ENCODE results near the gene TMEM151B.

The TMEM151B gene

DNA sequence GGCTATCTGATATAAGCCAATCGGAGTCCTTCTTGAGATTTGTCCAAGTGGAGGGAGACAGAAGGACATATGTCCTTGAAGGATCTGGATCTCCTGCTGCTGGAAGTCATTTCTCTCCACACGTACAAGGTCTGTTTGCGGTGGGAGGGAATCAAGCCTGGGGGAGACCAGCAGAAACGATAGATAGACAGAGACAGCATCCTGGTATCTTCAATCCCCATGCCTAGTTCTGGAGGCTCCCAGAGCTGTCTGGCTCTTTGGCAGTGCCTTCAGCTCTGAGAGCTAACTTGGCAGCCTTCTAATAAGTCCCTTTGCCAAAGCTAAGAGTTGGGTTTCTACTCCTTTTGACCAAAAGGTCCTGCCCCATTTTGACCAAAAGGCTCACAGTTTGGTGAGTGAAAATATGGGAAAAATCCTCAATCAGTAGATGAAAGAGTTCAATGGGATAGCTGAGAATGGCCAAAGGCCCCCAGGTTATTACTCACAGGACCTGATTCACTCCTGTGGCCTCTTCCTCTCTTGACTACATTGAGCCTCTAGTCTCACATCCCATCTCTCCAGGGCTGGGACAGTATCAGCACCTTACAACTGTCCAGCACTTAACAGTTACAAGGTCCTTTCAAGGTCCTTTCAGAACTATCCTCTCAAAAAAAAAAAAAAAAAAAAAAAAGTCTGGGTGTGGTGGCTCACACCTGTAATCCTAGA lies 22.6 kb downstream of the TMEM151B start:
- H3K4me1 ChIP-seq (ENCODE audit: insufficient read depth, insufficient read length): no peaks in the 10 kb centered on the region
- H3K4me3 ChIP-seq (ENCODE audit: insufficient read length, low read depth): no peak overlapping the region
- no peaks in the 10 kb centered on the region for H3K9me3 ChIP-seq (ENCODE audit: insufficient read depth, low read length)
- no peak for DNase-seq (ENCODE audit: low read depth, low spot score)
- no peaks in the 10 kb centered on the region for H3K36me3 ChIP-seq (ENCODE audit: insufficient read depth, insufficient read length, low read length)
- H3K9ac ChIP-seq (ENCODE audit: insufficient read length, low read depth): no peak overlapping the region
- no peak for TF ChIP-seq ZNF274 (IDR thresholded peaks at IDR 0.05; ENCODE audit: low read depth, low read length)
- no peak for TF ChIP-seq YY1 (IDR thresholded peaks at IDR 0.05; ENCODE audit: insufficient read depth, insufficient read length)
- TF ChIP-seq SUZ12 (IDR thresholded peaks at IDR 0.05; ENCODE audit: extremely low read depth, insufficient read depth, insufficient read length): no peak
- H3K27me3 ChIP-seq (ENCODE audit: insufficient read depth, insufficient read length): peaks cover 9% of the 10 kb centered on the region

GRCh38 chr6:44294832-44295791 lies 24.9 kb downstream of the TMEM151B start:
- H3K27me3 ChIP-seq (ENCODE audit: insufficient read depth, insufficient read length): peaks cover 9% of the 10 kb centered on the region
- DNase-seq (ENCODE audit: low read depth, low spot score): no peak
- TF ChIP-seq ZNF274 (IDR thresholded peaks at IDR 0.05; ENCODE audit: low read depth, low read length) (no peak), YY1 (IDR thresholded peaks at IDR 0.05; ENCODE audit: insufficient read depth, insufficient read length) (no peak), SUZ12 (IDR thresholded peaks at IDR 0.05; ENCODE audit: extremely low read depth, insufficient read depth, insufficient read length) (no peak)
- H3K36me3 ChIP-seq (ENCODE audit: insufficient read depth, insufficient read length, low read length): peaks cover 7% of the 10 kb centered on the region
- H3K4me3 ChIP-seq (ENCODE audit: insufficient read length, low read depth): no peak overlapping the region
- H3K9me3 ChIP-seq (ENCODE audit: insufficient read depth, low read length): no peaks in the 10 kb centered on the region
- no peak overlapping the region for H3K9ac ChIP-seq (ENCODE audit: insufficient read length, low read depth)
- no peaks in the 10 kb centered on the region for H3K4me1 ChIP-seq (ENCODE audit: insufficient read depth, insufficient read length)

GRCh38 chr6:44297063-44298038 lies 27.1 kb downstream of the TMEM151B start:
- no peak for DNase-seq (ENCODE audit: low read depth, low spot score)
- Histone ChIP-seq H3K9me3 (ENCODE audit: insufficient read depth, low read length) (no peaks in the 10 kb centered on the region), H3K4me1 (ENCODE audit: insufficient read depth, insufficient read length) (no peaks in the 10 kb centered on the region), H3K4me3 (ENCODE audit: insufficient read length, low read depth) (peak overlapping the region; percentile 58), H3K27me3 (ENCODE audit: insufficient read depth, insufficient read length) (peaks cover 9% of the 10 kb centered on the region), H3K36me3 (ENCODE audit: insufficient read depth, insufficient read length, low read length) (peaks cover 29% of the 10 kb centered on the region), H3K9ac (ENCODE audit: insufficient read length, low read depth) (peak overlapping the region; percentile 79)
- TF ChIP-seq SUZ12 (IDR thresholded peaks at IDR 0.05; ENCODE audit: extremely low read depth, insufficient read depth, insufficient read length) (no peak), YY1 (IDR thresholded peaks at IDR 0.05; ENCODE audit: insufficient read depth, insufficient read length) (no peak), ZNF274 (IDR thresholded peaks at IDR 0.05; ENCODE audit: low read depth, low read length) (no peak)

- H3K9me3 ChIP-seq (ENCODE audit: insufficient read depth, low read length): no peaks in the 10 kb centered on the region
- TF ChIP-seq SUZ12 (IDR thresholded peaks at IDR 0.05; ENCODE audit: extremely low read depth, insufficient read depth, insufficient read length): no peak
- TF ChIP-seq YY1 (IDR thresholded peaks at IDR 0.05; ENCODE audit: insufficient read depth, insufficient read length): no peak
- peak overlapping the region; percentile 58 for H3K4me3 ChIP-seq (ENCODE audit: insufficient read length, low read depth)
- DNase-seq (ENCODE audit: low read depth, low spot score): no peak
- no peaks in the 10 kb centered on the region for H3K4me1 ChIP-seq (ENCODE audit: insufficient read depth, insufficient read length)
- peaks cover 9% of the 10 kb centered on the region for H3K27me3 ChIP-seq (ENCODE audit: insufficient read depth, insufficient read length)
- H3K36me3 ChIP-seq (ENCODE audit: insufficient read depth, insufficient read length, low read length): peaks cover 38% of the 10 kb centered on the region
- peak overlapping the region; percentile 79 for H3K9ac ChIP-seq (ENCODE audit: insufficient read length, low read depth)
Observed at GRCh38 chr6:44298055-44298803, 28.0 kb downstream of the TMEM151B start.

GRCh38 chr6:44298864-44299263 lies 28.6 kb downstream of the TMEM151B start:
- DNase-seq (ENCODE audit: low read depth, low spot score): no peak
- Histone ChIP-seq H3K9ac (ENCODE audit: insufficient read length, low read depth) (no peak overlapping the region), H3K27me3 (ENCODE audit: insufficient read depth, insufficient read length) (peaks cover 9% of the 10 kb centered on the region), H3K9me3 (ENCODE audit: insufficient read depth, low read length) (no peaks in the 10 kb centered on the region), H3K4me3 (ENCODE audit: insufficient read length, low read depth) (no peak overlapping the region), H3K36me3 (ENCODE audit: insufficient read depth, insufficient read length, low read length) (peaks cover 44% of the 10 kb centered on the region), H3K4me1 (ENCODE audit: insufficient read depth, insufficient read length) (no peaks in the 10 kb centered on the region)
- TF ChIP-seq YY1 (IDR thresholded peaks at IDR 0.05; ENCODE audit: insufficient read depth, insufficient read length): no peak
- TF ChIP-seq ZNF274 (IDR thresholded peaks at IDR 0.05; ENCODE audit: low read depth, low read length): no peak
- TF ChIP-seq SUZ12 (IDR thresholded peaks at IDR 0.05; ENCODE audit: extremely low read depth, insufficient read depth, insufficient read length): no peak

GRCh38 chr6:44300292-44300823 lies 30.1 kb downstream of the TMEM151B start:
- DNase-seq (ENCODE audit: low read depth, low spot score): no peak
- H3K4me3 ChIP-seq (ENCODE audit: insufficient read length, low read depth): no peak overlapping the region
- H3K9me3 ChIP-seq (ENCODE audit: insufficient read depth, low read length): no peaks in the 10 kb centered on the region
- peaks cover 9% of the 10 kb centered on the region for H3K27me3 ChIP-seq (ENCODE audit: insufficient read depth, insufficient read length)
- TF ChIP-seq SUZ12 (IDR thresholded peaks at IDR 0.05; ENCODE audit: extremely low read depth, insufficient read depth, insufficient read length) (no peak), YY1 (IDR thresholded peaks at IDR 0.05; ENCODE audit: insufficient read depth, insufficient read length) (no peak), ZNF274 (IDR thresholded peaks at IDR 0.05; ENCODE audit: low read depth, low read length) (no peak)
- peaks cover 3% of the 10 kb centered on the region for H3K4me1 ChIP-seq (ENCODE audit: insufficient read depth, insufficient read length)
- H3K36me3 ChIP-seq (ENCODE audit: insufficient read depth, insufficient read length, low read length): peaks cover 59% of the 10 kb centered on the region
- no peak overlapping the region for H3K9ac ChIP-seq (ENCODE audit: insufficient read length, low read depth)
